GM21723 (cell line): ENCODE results near the gene SDC3.

Source experiments
- ATAC-seq: cut with Tn5 transposase; IDR thresholded peaks from one replicate; pipeline ENCODE4 v1.9.1; 2021; ENCODE audit warnings: mild to moderate bottlenecking, moderate library complexity; ENCODE audit not compliant: unreplicated experiment

Gene SDC3

DNA sequence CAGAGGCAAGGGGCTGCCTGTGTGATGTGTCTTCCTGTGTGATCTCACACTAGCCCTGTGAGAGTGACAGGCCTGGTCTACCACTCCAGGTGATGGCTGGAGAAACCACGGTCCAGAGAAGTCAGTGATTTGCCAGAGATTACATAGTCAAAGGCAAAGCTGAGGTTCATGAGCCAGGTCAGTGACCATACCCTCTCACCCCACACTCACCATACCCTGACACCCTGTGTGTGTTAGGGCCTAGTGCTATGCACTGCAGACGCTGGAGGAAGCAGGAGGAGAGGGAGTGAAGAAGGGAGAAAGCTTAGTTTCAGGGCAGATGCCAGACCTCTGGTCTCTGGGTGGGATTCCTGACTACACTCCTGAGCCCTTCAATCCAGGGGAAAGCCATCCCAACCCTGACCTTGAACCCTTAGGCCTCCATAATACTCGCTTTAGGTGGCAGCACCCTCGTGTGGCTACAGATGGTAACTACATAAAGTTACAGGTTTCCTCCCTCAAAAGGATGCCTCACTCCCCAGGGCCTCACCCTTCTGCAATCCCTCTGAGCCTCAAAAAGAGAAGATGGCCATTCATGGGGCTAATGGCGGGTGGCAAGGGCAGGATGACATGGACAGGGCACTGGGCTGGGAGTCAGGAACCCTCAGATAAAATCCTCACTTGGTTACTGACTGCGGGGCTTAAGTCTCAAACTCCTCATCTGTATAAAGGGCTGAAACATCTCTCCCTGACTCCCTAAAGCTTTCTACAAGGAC lies 20.8 kb upstream of the SDC3 start:
- ATAC-seq = no peak

DNA sequence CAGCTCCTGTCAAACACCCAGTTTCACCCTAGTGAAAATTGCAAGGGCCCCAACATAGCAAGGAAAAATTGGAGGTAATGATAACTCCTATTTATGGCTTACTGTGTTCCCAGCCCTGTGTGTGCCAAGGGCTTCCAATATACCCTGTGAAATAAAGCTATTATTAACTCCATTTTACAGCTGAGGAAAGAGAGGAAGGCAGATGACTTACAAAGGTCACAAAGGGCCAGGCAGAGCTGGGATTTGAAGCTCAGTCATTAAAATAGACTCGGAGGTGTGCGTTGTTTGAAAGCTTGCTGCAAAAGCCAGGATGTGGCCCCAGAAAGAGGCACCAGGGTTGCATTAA lies 20.2 kb upstream of the SDC3 start:
- ATAC-seq = no peak

- no peak for ATAC-seq
Observed at GRCh38 chr1:30928171-30928570, 19.6 kb upstream of the SDC3 start.

- no peak for ATAC-seq
Observed at GRCh38 chr1:30927448-30927847, 18.9 kb upstream of the SDC3 start.

DNA sequence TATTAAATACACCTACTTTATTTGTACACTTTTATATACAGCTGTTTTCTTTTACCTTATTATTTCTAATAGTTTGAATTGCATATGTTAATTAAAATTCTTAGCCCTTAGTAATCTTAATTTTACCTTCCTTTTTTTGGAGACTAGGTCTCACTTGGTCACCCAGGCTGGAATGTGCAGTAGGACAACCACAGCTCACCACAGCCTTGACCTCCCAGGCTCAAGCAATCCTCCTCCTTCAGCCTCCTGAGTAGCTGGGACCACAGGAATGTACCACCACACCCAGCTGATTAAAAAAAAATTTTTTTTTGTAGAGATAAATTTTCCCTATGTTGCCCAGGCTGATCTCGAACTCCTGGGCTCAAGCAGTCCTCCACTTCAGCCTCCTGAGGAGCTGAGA lies 15.0 kb upstream of the SDC3 start:
- ATAC-seq = no peak

GRCh38 chr1:30920827-30921226 lies 12.3 kb upstream of the SDC3 start:
- ATAC-seq = no peak

GRCh38 chr1:30919025-30919881 lies 10.7 kb upstream of the SDC3 start:
- no peak for ATAC-seq

DNA sequence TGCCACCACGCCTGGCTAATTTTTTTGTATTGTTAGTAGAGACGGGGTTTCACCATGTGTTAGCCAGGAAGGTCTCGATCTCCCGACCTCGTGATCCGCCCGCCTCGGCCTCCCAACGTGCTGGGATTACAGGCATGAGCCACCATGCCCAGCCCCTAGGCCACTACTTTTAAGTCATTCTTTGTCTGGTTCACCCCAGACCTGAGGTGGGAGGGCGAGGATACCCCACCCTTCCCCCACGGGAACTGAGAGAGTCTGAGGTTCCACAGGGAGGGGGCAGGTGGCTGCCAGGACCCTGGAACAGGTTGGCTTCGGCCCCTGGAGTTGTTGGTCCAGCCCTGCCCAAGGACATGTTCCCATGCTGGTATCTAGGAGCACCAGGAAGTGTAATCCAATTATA lies 7.7 kb upstream of the SDC3 start:
- no peak for ATAC-seq

DNA sequence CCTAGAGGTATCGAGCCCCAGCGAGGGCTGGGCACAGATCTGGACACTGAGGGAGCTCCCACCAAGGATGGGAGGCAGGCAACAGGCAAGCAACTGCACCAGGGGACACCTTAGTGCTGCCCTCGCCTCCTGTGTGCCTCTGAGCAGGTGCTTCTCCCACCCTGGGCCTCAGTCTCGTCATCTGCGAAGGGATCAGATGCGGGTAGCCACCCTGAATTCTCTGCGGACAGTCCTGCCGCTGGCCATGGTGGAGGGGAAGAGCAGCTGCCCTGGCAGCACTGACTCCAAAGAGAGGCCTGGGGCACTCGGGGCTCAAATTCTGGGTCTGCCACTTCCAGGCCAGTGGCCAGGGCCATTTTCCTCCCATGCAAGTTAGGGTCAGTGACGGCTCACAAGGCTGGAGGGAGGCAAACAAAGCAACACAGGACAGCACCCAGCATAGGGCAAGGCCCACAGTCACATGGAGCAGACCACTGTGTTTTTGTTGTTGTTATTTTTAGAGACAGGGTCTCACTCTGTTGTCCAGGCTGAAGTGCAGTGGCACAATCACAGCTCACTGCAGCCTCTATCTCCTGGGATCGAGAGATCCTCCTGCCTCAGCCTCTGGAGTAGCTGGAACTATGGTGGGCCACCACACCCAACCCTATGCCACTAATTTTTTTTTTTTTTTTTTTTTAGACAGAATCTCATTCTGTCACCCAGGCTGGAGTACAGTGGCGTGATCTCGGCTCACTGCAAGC lies 7.1 kb upstream of the SDC3 start:
- no peak for ATAC-seq

DNA sequence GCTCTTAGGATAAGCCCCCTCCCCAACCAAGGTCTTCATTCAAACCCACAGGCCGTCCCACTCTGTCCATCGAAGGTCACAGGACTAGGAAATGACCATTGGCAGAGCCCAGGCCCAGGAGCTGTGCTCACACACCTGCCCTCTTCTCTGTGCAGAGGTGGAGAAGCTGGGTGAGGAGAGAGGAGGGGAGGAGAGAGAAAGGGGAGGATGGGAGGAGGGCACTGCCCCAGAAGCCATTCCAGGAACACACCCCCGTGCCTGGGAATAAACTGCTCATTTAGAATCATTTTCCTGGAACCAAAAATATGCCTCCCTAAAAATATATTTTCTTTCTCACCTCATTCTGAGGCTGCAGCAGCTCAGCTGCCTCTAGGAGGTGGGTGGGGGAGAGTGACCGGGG lies 6.4 kb upstream of the SDC3 start:
- ATAC-seq = no peak

- no peak for ATAC-seq
Observed at GRCh38 chr1:30914587-30914922, 6.0 kb upstream of the SDC3 start.

GRCh38 chr1:30912913-30913652 lies 4.5 kb upstream of the SDC3 start:
- no peak for ATAC-seq

GRCh38 chr1:30912224-30912623 lies 3.7 kb upstream of the SDC3 start:
- no peak for ATAC-seq

DNA sequence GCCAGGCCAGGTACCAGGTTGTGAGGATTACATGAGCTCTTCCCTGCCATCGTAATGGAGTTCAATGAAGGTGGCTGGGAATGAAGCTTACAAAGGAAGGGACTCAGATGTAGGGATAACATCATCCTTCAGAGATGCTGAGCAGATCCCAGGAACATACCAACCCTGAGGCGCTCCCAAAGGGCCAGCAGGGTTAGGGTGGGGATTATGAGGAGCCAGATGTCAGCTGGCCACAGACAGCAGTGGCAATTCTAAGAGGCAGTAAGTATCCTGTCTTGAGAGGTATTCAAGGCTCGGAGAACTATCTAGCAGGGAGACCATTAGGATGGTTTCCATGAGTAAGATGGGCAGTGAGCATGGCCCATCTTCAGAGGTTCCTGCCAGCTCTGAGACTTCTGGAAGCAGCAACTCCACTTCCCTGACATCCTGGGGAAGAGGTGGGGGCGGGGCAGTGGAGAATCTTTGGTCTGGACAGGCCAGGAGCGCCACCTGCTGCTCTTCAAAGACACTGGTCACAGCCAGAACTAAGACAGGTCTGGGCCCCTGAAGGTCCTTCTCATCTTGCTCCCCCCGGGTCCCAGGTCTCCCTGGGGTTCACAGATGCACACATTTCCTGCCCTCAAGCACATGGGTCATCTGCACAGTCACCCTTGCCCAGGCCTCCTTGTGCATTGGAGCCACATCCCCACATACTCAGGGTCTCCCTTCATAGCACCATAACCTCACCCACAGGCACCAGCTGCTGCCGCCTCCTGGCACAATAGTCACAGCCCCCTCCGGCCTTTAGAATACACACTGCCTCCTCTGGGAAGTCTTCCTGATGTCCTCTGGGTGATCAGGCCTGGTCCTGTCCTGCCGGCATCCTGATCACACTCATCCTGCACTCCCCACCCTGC lies 2.7 kb upstream of the SDC3 start:
- ATAC-seq = no peak

DNA sequence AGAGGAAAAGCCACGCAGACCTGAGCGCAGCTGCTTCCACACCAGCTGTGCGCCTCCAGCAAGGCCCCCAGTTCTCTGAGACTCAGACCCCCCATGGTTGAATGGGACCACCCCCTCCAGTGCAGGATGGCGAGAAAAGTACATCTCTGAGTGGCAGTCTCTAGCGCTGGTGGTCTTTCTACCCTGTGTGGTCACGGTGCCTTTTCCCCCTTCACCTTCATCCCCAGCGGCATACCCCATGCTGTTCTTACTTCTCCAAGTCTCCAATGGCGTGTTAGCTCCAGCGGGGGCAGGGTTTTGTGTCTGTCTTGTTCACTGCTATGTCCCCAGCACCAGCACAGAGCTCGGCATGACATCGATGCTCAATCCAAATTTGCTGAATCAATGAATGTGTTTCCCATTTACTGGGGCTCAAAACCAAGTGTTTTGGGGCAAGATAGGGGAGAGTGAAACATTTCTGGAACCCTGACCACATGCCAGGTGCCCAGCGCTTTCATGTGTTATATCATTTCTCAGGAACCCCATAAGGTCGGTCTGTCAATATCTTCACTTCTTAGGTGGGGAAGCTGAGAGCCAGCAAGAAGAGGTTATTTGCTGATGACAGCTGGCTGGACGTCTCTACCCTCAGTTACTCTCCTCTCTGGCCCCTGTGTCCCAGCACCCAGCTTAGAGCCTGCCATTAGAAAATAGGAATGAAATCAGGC lies 959 bp upstream of the SDC3 start:
- ATAC-seq = no peak

GRCh38 chr1:30908316-30908695 lies 252 bp downstream of the SDC3 start:
- no peak for ATAC-seq

- no peak for ATAC-seq
Observed at GRCh38 chr1:30907481-30908315, 860 bp downstream of the SDC3 start.

- ATAC-seq = no peak
Observed at GRCh38 chr1:30906631-30907441, 1.7 kb downstream of the SDC3 start.
